Spleen (tissue), 11 donors: ENCODE data around the gene MEG3. TPM values are rescaled to one million over a fixed set of nuclear protein-coding genes. Genes with fewer than 3 reads are reported as not detected.
A peak's percentile ranks its signal among the peaks of the same experiment; 100 is the strongest.

Experiments used
- DNase-seq: peaks from one replicate; pipeline ENCODE4 v3.0.0-alpha.2; 2020
- H3K27ac ChIP-seq, 8 donors: fragments of 200-600 bp; sonication (generic) in 7 of 8; 1 replicate in 4 of 8; 2 replicates in 4 of 8; pipeline versions ENCODE4 v1.5.0 to v1.8.0; 2016 to 2021; ENCODE audit warnings: inconsistent platforms in 4 of 8, mild to moderate bottlenecking in 4 of 8, moderate library complexity in 1 of 8
- H3K27me3 ChIP-seq, 7 donors: fragments of 200-600 bp; sonication (generic) in 6 of 7; replicated peaks in 1 of 7; 1 replicate in 4 of 7; 2 replicates in 3 of 7; pipeline versions ENCODE4 v1.5.0 to v1.8.0; 2016 to 2021; ENCODE audit warnings: inconsistent platforms in 3 of 7, mild to moderate bottlenecking in 1 of 7
- H3K36me3 ChIP-seq, 6 donors: fragments of 200-600 bp; sonication (generic) in 5 of 6; 1 replicate in 4 of 6; 2 replicates in 2 of 6; pipeline versions ENCODE4 v1.5.0 to v1.8.0; 2016 to 2021; ENCODE audit warnings: inconsistent platforms in 2 of 6
- H3K4me1 ChIP-seq, 6 donors: fragments of 200-600 bp; sonication (generic) in 5 of 6; 1 replicate in 3 of 6; 2 replicates in 3 of 6; pipeline versions ENCODE4 v1.5.0 to v1.8.0; 2016 to 2021; ENCODE audit warnings: inconsistent platforms in 3 of 6
- H3K4me3 ChIP-seq, 8 donors: fragments of 200-600 bp; sonication (generic) in 7 of 8; 1 replicate in 4 of 8; 2 replicates in 4 of 8; pipeline versions ENCODE4 v1.5.0 to v1.8.0; 2016 to 2021; ENCODE audit warnings: inconsistent platforms in 4 of 8, mild to moderate bottlenecking in 4 of 8, moderate library complexity in 2 of 8
- H3K9me3 ChIP-seq, 8 donors: fragments of 200-600 bp; sonication (generic) in 7 of 8; 1 replicate in 4 of 8; 2 replicates in 4 of 8; pipeline versions ENCODE4 v1.5.0 to v1.8.0; 2016 to 2021; ENCODE audit warnings: inconsistent platforms in 4 of 8
- CTCF ChIP-seq, 11 experiments: fragments of 200-600 bp in 7 of 11; fragments of 450-650 bp in 4 of 11; sonication (generic) in 4 of 11; IDR thresholded peaks in 8 of 11; conservative IDR thresholded peaks in 3 of 11; 1 replicate in 7 of 11; 2 replicates in 4 of 11; pipeline versions ENCODE4 v1.4.0 to v1.8.0; 2016 to 2021; ENCODE audit warnings: antibody characterized with exemption in 11 of 11, inconsistent platforms in 4 of 11, mild to moderate bottlenecking in 1 of 11
- POLR2A ChIP-seq, 3 donors: fragments of 450-650 bp; IDR thresholded peaks; one replicate each; pipeline ENCODE4 v1.5.1; 2017; ENCODE audit warnings: antibody characterized with exemption in 3 of 3, mild to moderate bottlenecking in 1 of 3
- POLR2AphosphoS5 ChIP-seq, 3 donors: sonication (generic); formaldehyde crosslinking; IDR thresholded peaks; one replicate each; pipeline ENCODE4 v1.5.1; 2017; ENCODE audit warnings: antibody characterized with exemption in 3 of 3
- WGBS, 5 donors: extraction: QIAGEN DNeasy Blood & Tissue Kit in 3 of 5; methylation state at CpG; one replicate each; pipeline versions ENCODE4 v1.1.5 to v1.1.7; 2013 to 2018; 5-methylcytosine and 5-hydroxymethylcytosine counted together
- intact Hi-C: fragments of 100-400 bp; cut with DNase I; formaldehyde crosslinking; loops from one replicate; pipeline ENCODE4 v1.15.0; 2023; ENCODE audit warnings: low total_unique reads
- polyA plus RNA-seq, 3 donors: library from polyadenylated mRNA; stranded (reverse); fragments of 200-250 nt; gene quantifications; one replicate each; pipeline ENCODE4 v1.2.1, GENCODE V29; 2013
- total RNA-seq, 7 donors: library from RNA; depleted of rRNA in 3 of 7; stranded (reverse); fragments of >200 nt in 3 of 7; fragmentation: NEBNext Ultra II Directional in 4 of 7; extraction: Animal tissue kit (Norgen Biotek cat#: 25700) in 4 of 7; gene quantifications; one replicate each; pipeline versions ENCODE4 v1.1.0 to v1.2.1, GENCODE V29; 2016 to 2021
- donor health status: healthy with polysubstance abuse.
- donor health status: DM: no; HTN: no; CAD: no; lungs with moderate emphysema.
- donor health status: DM: no; HTN: no; CAD: no.
- donor health status: Bipolar disorder and iron deficiency.
- donor health status: healthy.
- donor health status: DM: no; HTN: no; CAD: no.
- donor health status: DM: yes; HTN: yes; CAD: no.

The MEG3 gene
- total and polyA plus RNA-seq, 10 donors = 86.5 to 763 (median 187) TPM

- intact Hi-C loops = no loop called here
- no peaks in the 10 kb centered on the region for H3K9me3 ChIP-seq
- no peak for TF ChIP-seq POLR2AphosphoS5 (IDR thresholded peaks at IDR 0.05)
- no peak for TF ChIP-seq CTCF (IDR thresholded peaks at IDR 0.05 in 8 of 11, conservative IDR thresholded peaks at IDR 0.05 in 3 of 11)
- TF ChIP-seq POLR2A (IDR thresholded peaks at IDR 0.05) = no peak
- no peak overlapping the region for H3K4me3 ChIP-seq
- WGBS, 5 donors = 87 to 95% (median 92%) methylated on average over 6 of the region's 6 CpGs
- DNase-seq = peak; percentile 40
- no peak overlapping the region for H3K27ac ChIP-seq
- H3K4me1 ChIP-seq = peaks cover 0 to 26% (median 9%) of the 10 kb centered on the region in 6 donors
- H3K27me3 ChIP-seq = peaks cover 0 to 31% (median 3%) of the 10 kb centered on the region in 7 donors
- H3K36me3 ChIP-seq = no peaks in the 10 kb centered on the region
Observed at GRCh38 chr14:100894416-100894815, 68.5 kb downstream of the MEG3 start.

GRCh38 chr14:100895411-100895810 is 69.5 kb downstream of the MEG3 start:
- peaks cover 0 to 36% (median 18%) of the 10 kb centered on the region in 6 donors for H3K4me1 ChIP-seq
- no peak overlapping the region for H3K27ac ChIP-seq
- H3K4me3 ChIP-seq = no peak overlapping the region
- no peaks in the 10 kb centered on the region for H3K9me3 ChIP-seq
- H3K27me3 ChIP-seq = peaks cover 0 to 41% (median 9%) of the 10 kb centered on the region in 7 donors
- 83 to 95% (median 86%) methylated on average over 6 of the region's 6 CpGs for WGBS, 5 donors
- no peaks in the 10 kb centered on the region for H3K36me3 ChIP-seq
- no peak for TF ChIP-seq CTCF (IDR thresholded peaks at IDR 0.05 in 8 of 11, conservative IDR thresholded peaks at IDR 0.05 in 3 of 11)
- no peak for TF ChIP-seq POLR2A (IDR thresholded peaks at IDR 0.05)
- TF ChIP-seq POLR2AphosphoS5 (IDR thresholded peaks at IDR 0.05) = no peak
- intact Hi-C loops = no loop called here
- DNase-seq = peak; percentile 25

- H3K27me3 ChIP-seq = peaks cover 0 to 52% (median 9%) of the 10 kb centered on the region in 7 donors
- WGBS, 5 donors = 72 to 84% (median 81%) methylated on average over 19 to 22 of the region's 22 CpGs
- H3K36me3 ChIP-seq = no peaks in the 10 kb centered on the region
- H3K9me3 ChIP-seq = peaks cover 0 to 1% (median 0%) of the 10 kb centered on the region in 8 donors
- H3K4me3 ChIP-seq = no peak overlapping the region
- H3K4me1 ChIP-seq = peaks cover 0 to 41% (median 20%) of the 10 kb centered on the region in 6 donors
- peak; percentile 62 for DNase-seq
- no peak overlapping the region for H3K27ac ChIP-seq
- intact Hi-C loops = no loop called here
- TF ChIP-seq POLR2A (IDR thresholded peaks at IDR 0.05) = no peak
- no peak for TF ChIP-seq POLR2AphosphoS5 (IDR thresholded peaks at IDR 0.05)
- TF ChIP-seq CTCF (IDR thresholded peaks at IDR 0.05 in 8 of 11, conservative IDR thresholded peaks at IDR 0.05 in 3 of 11) = no peak
Observed at GRCh38 chr14:100896369-100897060, 70.6 kb downstream of the MEG3 start.

GRCh38 chr14:100898465-100898864 is 72.5 kb downstream of the MEG3 start:
- peak; percentile 45 for DNase-seq
- intact Hi-C loops = no loop called here
- TF ChIP-seq POLR2AphosphoS5 (IDR thresholded peaks at IDR 0.05) (no peak), POLR2A (IDR thresholded peaks at IDR 0.05) (no peak), CTCF (IDR thresholded peaks at IDR 0.05 in 8 of 11, conservative IDR thresholded peaks at IDR 0.05 in 3 of 11) (no peak)

More at GRCh38 chr14:100898465-100898864, 72.5 kb downstream of the MEG3 start:
- 62 to 74% (median 65%) methylated on average over 11 of the region's 11 CpGs for WGBS, 5 donors
- H3K4me1 ChIP-seq = peaks cover 0 to 41% (median 20%) of the 10 kb centered on the region in 6 donors
- H3K9me3 ChIP-seq = peaks cover 0 to 5% (median 0%) of the 10 kb centered on the region in 8 donors
- H3K4me3 ChIP-seq = no peak overlapping the region
- peaks cover 0 to 72% (median 9%) of the 10 kb centered on the region in 7 donors for H3K27me3 ChIP-seq
- H3K36me3 ChIP-seq = no peaks in the 10 kb centered on the region
- peak overlapping the region in 3 of 8 donors; percentile 24 to 37 (median 27) for H3K27ac ChIP-seq
